ENCODE data around the gene BCKDK.

The BCKDK gene

DNA sequence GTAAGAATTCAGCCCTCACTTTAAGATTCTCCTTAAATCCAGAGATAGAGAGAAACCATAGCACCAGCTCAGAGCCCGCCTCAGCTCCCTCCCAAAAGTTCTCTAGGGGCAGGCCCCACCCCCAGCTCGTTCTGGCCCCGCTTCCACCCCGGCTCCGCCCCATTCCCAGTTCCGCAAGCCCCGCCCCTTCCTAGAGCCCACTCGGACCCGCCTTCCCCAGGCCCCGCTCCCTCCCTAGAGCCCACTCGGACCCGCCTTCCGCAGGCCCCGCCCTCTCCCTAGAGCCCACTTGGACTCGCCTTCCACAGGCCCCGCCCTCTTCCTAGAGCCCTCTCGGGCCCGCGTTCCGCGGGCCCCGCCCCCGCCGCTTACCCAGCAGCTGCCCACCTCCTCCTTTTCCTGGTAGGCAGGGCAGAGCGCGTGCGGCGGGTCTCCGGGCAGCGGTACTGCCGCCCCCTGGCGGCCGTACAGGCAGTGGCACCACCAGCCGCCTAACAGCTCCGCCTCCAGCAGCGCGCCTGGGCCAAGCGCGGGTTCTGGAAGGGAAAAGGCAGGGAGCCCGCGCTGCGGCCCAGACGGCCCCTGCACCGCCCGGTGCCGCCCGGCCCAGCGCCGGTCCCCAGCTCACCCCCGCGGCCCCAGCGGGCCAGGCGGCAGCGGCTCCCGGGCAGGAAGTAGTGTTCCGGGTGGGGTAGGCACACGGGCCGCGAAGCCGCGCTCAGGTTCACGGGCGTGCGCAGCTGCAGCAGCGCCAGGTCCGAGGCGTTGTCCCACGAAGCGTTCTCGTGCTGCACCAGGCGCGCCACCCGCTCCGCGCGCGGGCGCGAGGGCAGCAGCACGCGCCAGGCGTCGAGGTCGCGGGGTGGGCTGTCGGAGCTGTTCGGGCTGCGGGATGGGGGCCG, 34.2 kb downstream of the BCKDK start (continued):
- TF ChIP-seq RBAK (tag by site-specific recombination; IDR thresholded peaks at IDR 0.05) (no peak), ZNF510 (tag by site-specific recombination; IDR thresholded peaks at IDR 0.05; ENCODE audit: insufficient replicate concordance) (no peak), ZSCAN30 (tag by site-specific recombination; IDR thresholded peaks at IDR 0.05) (peak; percentile 2), ZNF629 (tag by site-specific recombination; IDR thresholded peaks at IDR 0.05) (peak; percentile 55; the same call in 1 of the 2 replicates), ZFHX2 (tag by site-specific recombination; conservative IDR thresholded peaks at IDR 0.05) (peak; percentile 68; the same call in 1 of the 2 replicates), PATZ1 (tag by site-specific recombination; IDR thresholded peaks at IDR 0.05) (peak; percentile 87), ZNF624 (tag by site-specific recombination; IDR thresholded peaks at IDR 0.05) (no peak), ZNF169 (tag by site-specific recombination; IDR thresholded peaks at IDR 0.05) (no peak), ZNF48 (tag by site-specific recombination; IDR thresholded peaks at IDR 0.05) (no peak), KLF8 (tag by site-specific recombination; IDR thresholded peaks at IDR 0.05) (peak; percentile 74), SP2 (tag by site-specific recombination; IDR thresholded peaks at IDR 0.05) (peak; percentile 99), ZBTB44 (tag by site-specific recombination; IDR thresholded peaks at IDR 0.05) (peak; percentile 39; the same call in 1 of the 2 replicates), ZNF677 (tag by site-specific recombination; IDR thresholded peaks at IDR 0.05) (0 out of 2 replicates have a peak, but pooled peaks have one; percentile 51), ZNF561 (tag by site-specific recombination; IDR thresholded peaks at IDR 0.05; ENCODE audit: borderline replicate concordance) (peak; percentile 60)
- TF ChIP-seq, protein P1, sequence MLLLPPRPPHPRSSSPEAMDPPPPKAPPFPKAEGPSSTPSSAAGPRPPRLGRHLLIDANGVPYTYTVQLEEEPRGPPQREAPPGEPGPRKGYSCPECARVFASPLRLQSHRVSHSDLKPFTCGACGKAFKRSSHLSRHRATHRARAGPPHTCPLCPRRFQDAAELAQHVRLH (tag by site-specific recombination; IDR thresholded peaks at IDR 0.05), result no peak; the same call in 1 of the 2 replicates

- ChIA-PET POLR2A (interaction anchor here (0.6 to 4.8 kb wide), 15 partner anchors 15 to 730 kb away, joined by 3 to 107 read pairs (median 6); partner anchors contain the start of genes BCKDK, FUS, HSD3B7 and KAT8), CTCF (interaction anchor here (0.6 to 3.0 kb wide), 33 partner anchors 8 to 261 kb away, joined by 3 to 24 read pairs (median 4); partner anchors contain the start of genes HSD3B7, KAT8, ZNF646 and ZNF668)
- Histone ChIP-seq H3K27ac (ENCODE audit: extremely low read depth, low read depth, low read length) (no peak overlapping the region; the same call in 1 of the 2 replicates), H3K4me3 (ENCODE audit: low read depth, low read length) (no peak overlapping the region), H3K9me3 (ENCODE audit: control insufficient read depth, insufficient read depth, low read depth, low read length) (no peaks in the 10 kb centered on the region), H3K36me3 (ENCODE audit: control insufficient read depth in 2 of 2, insufficient read depth in 1 of 2, low read length in 2 of 2) (no peaks in the 10 kb centered on the region), H3K4me1 (ENCODE audit: control insufficient read depth, insufficient read depth, low read length) (no peaks in the 10 kb centered on the region; the same call in 1 of the 2 replicates)
- TF ChIP-seq KLF9 (tag by site-specific recombination; IDR thresholded peaks at IDR 0.05; ENCODE audit: low read depth), result peak; percentile 24; the same call in 1 of the 2 replicates
- peak; percentile 60 for TF ChIP-seq PATZ1 (tag by site-specific recombination; IDR thresholded peaks at IDR 0.05)
- TF ChIP-seq ZNF843 (tag by site-specific recombination; IDR thresholded peaks at IDR 0.05), result no peak
- no peak for TF ChIP-seq ZNF311 (tag by site-specific recombination; IDR thresholded peaks at IDR 0.05; ENCODE audit: borderline replicate concordance)
- peak; percentile 34 for TF ChIP-seq SP2 (tag by site-specific recombination; IDR thresholded peaks at IDR 0.05)
Measured at GRCh38 chr16:31143011-31143693, 35.0 kb downstream of the BCKDK start.

Measured in HEK293 (cell line).